Esophagus muscularis mucosa (tissue), 4 donors: ENCODE measurements around the gene SRSF9.

Source experiments
- EP300 ChIP-seq: sonication (generic); formaldehyde crosslinking; IDR thresholded peaks from one replicate; pipeline ENCODE4 v1.6.1; 2017; ENCODE audit warnings: antibody characterized with exemption
- POLR2A ChIP-seq: fragments of 450-650 bp; IDR thresholded peaks from one replicate; pipeline ENCODE4 v1.6.1; 2017; ENCODE audit warnings: antibody characterized with exemption, moderate library complexity, mild to moderate bottlenecking, low read depth
- POLR2AphosphoS5 ChIP-seq, 2 donors: sonication (generic); formaldehyde crosslinking; IDR thresholded peaks; one replicate each; pipeline ENCODE4 v1.6.1; 2017; ENCODE audit warnings: antibody characterized with exemption in 2 of 2
- TF ChIP-seq, protein P1 (sequence below), 3 experiments: fragments of 200-600 bp in 2 of 3; fragments of 450-650 bp in 1 of 3; sonication (generic) in 2 of 3; IDR thresholded peaks; one replicate each; pipeline ENCODE4 v1.5.1; 2017 to 2019; ENCODE audit warnings: antibody characterized with exemption in 3 of 3, mild to moderate bottlenecking in 2 of 3, moderate library complexity in 1 of 3

DNA sequence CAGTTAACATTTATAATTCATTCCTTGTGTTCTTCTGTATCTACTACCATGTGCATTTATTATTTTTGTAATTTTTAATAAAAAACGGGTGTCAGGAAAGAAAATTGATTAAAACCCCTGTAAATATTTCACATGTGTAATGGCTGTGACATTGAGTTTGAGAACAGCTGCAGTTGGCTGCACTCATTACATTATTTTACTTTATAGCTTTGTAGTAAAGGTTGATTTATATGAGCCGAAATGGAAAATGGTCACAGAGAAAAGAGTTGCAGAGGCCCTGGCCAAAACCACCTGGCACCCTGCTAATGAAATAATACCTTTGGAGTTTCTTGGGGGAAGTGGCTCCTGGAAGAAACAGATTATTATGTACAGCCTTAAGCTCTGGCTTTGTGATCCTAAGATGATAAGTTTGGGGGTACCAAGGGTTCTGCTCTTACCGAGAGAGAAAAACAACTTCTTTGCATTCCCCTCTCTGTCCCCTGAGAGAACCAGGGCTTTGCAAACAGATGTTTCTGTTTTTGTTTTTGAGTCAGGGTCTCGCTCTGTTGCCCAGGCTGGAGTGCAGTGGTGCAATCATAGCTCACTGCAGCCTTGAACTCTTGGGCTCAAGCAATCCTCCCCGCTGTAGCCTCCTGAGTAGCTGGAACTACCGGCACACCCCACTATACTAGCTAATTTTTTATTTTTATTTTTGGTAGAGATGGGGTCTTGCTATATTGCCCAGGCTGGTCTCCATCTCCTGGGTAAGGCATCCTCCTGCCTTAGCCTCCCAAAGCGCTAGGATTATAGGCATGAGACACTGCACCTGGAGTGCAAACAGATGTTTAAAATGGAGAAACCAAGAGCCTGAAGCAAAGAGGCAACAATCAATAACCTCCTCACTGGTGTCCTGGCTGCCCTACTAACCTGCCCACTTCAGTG is 16.7 kb upstream of the SRSF9 start:
- no peak for TF ChIP-seq POLR2A
- TF ChIP-seq, protein P1, sequence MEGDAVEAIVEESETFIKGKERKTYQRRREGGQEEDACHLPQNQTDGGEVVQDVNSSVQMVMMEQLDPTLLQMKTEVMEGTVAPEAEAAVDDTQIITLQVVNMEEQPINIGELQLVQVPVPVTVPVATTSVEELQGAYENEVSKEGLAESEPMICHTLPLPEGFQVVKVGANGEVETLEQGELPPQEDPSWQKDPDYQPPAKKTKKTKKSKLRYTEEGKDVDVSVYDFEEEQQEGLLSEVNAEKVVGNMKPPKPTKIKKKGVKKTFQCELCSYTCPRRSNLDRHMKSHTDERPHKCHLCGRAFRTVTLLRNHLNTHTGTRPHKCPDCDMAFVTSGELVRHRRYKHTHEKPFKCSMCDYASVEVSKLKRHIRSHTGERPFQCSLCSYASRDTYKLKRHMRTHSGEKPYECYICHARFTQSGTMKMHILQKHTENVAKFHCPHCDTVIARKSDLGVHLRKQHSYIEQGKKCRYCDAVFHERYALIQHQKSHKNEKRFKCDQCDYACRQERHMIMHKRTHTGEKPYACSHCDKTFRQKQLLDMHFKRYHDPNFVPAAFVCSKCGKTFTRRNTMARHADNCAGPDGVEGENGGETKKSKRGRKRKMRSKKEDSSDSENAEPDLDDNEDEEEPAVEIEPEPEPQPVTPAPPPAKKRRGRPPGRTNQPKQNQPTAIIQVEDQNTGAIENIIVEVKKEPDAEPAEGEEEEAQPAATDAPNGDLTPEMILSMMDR (IDR thresholded peaks at IDR 0.05) = no peak
- no peak for TF ChIP-seq POLR2AphosphoS5 (IDR thresholded peaks at IDR 0.05)
- no peak for TF ChIP-seq EP300
